ENCODE results near the gene SLC2A5.

The SLC2A5 gene

DNA sequence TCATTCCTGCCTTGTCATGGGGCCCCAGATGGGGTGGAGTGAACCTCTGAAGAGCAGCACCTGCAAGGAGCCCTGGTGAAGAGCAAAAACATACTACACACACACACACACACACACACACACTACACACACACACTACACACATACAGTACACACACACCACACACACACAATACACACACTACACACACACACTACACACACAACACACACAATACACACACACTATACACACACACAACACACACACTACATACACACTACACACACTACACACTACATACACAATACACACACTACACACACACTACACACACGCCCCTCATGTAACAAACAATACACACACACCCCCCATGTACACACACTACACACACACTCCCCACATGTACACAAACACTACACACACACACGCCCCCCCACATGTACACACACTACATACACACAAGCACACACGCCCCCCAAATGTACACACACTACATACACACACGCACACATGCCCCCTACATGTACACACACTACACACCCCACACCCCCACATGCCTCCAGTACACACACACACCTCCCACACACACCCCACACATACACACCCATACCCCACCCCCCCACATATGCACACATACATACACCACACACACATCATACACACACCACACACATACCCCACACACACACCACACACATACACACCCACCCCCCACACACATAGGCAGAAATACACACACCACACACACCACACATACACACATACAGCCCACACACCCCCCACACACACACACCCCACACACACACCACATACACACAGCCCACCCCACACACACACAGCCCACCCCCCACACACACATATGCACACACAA, 9.3 kb downstream of the SLC2A5 start:
- no peak for DNase-seq

DNA sequence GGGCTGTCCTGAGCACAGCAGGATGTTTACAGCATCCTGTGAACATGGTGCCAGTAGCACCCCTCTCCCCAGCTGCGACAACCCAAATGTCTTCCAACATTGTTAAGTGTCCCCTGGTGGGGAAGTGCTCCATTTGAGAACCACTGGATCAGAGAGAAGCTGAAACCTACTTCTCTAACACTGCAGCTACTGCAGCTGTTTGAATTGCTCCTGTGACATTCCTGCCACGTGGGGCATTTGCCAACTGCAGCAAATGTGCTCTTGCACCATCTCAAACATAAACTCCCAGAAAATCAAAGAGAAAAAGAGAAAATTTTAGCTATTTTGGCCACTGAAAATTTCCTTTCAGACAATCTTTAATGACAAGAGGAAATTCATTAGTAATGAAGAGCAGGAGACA, 11.0 kb downstream of the SLC2A5 start:
- DNase-seq, result no peak

DNA sequence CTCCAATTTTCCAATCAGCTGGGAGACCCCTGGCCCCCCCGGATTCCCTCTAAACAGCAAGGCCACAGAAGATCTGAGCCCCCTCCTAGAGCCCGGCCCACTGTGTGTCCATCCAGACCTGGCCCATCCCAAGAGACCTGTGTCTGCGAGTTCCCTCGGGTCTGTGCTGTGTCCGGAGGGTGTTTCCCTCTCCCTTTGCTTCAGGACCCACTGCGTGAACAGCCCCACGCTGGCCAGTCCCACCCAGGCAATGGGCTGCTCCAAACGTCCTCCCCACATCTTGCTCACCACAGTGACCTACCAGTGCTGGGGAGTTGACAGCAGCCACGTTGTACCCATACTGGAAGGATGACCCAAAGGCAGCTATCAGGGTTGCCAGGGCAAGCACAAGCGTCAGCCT, 11.6 kb downstream of the SLC2A5 start:
- no peak for DNase-seq

DNA sequence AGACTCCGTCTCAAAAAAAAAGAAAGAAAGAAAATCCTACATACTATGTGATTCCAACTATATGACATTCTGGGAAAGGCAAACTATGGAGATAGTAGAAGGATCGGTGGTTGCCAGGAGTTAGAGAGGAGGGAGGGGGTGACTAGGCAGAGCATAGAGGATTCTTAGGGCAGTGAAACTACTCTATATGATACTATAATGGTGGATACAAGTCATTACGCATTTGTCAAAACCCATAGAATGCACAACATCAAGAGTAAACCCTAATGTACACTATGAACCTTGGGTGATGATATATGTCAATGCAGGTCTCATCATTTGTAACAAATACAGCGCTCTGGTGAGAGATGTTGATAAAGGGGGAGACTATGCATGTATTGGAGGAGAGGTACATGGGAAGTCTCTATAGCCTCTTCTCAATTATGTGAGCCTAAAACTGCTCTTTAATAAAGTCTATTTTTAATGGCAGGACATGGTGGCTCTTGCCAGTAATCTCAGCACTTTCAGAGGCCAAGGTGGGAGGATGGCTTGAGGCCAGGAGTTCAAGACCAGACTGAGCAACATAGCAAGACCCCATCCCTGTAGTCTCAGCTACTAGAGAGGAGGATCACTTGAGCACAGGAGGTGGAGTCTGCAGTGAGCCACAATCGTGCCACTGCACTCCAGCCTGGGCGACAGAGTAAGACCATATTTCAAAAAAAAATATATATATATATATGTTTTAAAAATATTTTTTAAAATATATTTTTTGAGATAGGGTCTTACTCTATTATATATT, 17.0 kb downstream of the SLC2A5 start:
- no peak for DNase-seq

DNA sequence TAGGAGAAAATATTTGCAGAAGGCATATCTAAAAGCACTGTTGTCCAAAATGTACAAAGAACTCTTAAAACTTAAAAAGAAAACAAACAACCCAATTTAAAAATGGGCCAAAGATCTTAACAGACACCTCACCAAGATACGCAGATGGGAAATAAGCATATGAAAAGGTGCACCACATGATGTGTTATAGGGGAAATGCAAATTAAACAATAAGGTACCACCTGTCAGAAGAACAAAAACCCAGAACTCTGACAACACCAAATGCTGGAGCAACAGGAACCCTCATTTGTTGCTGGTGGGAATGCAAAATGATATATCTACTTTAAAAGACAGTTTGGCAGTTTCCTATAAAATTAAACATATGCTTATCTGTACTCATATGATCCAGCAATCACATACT, 18.1 kb downstream of the SLC2A5 start:
- DNase-seq, result no peak

DNA sequence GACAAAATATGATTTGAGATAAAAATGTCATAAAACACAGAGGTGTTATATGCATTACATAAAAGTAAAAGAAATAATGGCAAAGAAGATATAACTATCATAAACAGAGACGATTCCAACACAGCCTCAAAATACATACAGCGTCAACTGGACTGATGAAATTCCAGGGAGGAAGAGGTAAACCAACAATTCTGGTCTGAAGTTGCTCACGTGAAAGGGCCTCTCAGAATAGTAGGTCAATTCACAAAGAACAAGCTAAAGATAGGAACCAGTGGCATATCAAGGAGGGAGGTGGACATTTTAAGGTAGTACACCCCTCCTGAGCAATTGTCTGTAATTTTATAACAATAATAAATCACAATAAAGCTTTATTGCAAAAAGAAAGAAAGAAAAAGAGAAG, 18.6 kb downstream of the SLC2A5 start:
- no peak for DNase-seq

DNA sequence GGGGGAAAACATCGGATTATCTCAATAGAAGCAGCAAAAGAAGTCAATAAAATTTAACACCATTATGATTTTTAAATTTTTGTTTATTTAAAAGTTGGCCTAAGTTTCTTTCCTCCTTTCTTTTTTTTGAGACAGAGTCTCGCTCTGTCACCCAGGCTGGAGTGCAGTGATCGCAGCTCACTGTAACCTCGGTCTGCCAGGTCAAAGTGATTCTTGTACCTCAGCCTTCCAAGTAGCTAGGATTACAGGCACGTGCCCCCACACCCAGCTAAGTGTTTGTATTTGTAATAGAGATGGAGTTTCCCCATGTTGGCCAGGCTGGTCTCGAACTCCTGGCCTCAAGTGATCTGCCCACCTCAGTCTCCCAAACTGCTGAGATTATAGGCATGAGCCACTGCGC, 20.9 kb downstream of the SLC2A5 start:
- no peak for DNase-seq

DNA sequence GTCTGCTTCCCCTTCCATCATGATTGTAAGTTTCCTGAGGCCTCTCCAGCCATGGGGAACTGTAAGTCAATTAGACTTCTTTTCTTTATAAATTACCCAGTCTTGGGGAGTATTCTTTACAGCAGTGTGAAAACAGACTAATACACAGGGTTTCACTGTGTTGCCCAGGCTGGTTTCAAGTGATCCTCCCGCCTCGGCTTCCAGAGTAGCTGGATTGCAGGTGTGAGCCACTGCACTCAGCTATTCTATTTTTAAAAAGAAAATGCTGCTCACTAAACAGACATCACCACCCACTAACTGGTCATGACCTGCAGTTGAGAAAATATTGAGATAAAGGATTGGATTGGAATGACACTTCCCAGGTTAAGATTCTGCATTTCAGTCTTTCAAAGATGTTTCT, 22.4 kb downstream of the SLC2A5 start:
- DNase-seq, result no peak

DNA sequence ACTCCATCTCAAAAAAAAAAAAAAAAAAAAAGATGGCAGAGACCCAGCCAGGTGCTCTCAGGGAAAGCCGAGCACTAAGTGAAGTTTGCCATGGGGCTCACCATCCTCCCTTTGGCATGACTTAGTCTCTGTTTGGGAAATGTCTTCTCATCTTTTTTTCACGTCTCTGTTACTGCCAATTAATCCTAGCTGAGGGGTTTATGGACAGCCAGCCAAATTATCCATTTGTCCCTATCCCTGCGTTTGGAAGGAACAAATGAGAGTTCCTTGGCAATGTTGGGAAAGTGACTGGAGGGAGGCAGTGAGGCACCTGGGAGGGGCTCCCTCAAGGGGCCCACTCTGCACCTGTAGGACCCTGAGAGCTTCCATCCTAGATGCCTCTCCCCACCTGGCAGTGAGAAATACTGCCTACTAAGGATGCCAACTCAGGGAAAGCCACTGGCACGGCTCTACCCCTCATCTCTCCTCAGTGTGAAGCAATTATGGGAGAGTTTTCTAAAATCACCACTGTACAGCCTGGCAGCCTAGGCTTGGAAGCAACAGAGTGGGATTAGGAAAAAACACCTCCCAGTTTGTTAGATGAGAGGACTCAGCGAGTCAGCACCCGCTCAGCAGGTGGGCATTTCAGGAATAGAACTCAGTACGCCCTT, 23.4 kb downstream of the SLC2A5 start:
- DNase-seq, result no peak

DNA sequence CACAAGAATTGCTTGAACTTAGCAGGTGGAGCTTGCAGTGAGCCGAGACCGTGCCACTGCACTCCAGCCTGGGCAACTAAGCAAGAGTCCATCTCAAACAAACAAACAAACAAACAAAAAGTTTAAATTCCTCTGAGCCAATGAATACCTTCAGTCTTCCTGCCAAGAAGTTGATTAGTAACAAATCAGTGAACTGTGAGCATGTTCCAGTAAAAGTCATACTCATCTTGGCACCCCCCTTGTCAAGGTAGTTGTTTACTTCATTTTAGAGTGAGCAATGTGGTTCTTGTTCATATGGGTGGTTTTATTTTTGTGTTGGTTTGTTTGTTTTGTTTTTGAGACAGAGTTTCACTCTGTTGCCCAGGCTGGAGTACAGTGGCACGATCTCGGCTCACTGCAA, 25.2 kb downstream of the SLC2A5 start:
- no peak for DNase-seq

DNA sequence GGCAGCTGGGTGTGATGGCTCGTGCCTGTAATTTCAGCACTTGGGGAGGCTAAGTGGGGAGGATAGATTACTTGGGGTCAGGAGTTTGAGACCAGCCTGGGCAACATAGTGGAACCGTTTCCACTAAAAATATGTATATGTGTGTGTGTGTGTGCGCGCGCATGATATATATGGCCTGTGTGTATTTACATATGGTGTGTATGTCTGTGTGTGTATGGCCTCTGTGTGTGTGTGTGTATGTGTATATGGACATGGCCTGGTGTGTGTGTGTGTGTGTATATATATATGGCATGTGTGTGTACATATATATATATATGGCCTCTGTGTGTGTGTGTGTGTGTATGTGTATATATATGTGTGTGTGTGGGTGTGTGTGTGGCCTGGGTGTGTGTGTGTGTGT, 27.2 kb downstream of the SLC2A5 start:
- DNase-seq, result no peak

DNA sequence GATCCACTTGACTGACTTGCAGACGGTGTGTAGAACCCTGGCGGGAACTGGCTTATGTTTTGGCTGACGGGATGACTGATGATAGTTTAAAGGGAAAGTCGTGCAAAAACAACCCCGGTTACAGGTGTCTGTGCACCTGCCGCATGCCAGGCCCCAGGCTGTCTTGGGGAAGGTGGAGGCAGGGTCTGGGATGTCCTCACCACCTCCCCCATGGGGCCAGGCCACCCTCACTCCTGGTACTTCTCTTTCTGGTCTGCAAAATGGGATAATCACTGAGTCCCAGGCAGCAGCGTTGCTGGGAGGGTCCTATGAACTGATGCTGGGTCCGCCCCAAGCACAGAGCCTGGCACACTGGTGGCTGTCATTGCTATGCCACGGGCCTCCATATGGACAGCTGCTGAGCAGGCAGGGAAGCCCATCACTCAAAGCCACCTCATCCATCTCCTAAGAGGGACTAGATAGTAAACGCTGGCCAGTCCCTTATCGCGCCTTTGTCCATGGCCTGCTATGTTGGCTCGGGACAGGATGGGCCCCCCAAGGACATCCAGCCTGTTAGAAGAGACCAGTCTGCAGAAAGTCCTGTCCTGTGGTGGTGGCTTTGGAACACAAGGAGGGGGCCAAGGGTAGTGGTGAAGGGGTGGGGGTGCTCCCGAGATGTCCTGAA, 28.2 kb downstream of the SLC2A5 start:
- no peak for DNase-seq

DNA sequence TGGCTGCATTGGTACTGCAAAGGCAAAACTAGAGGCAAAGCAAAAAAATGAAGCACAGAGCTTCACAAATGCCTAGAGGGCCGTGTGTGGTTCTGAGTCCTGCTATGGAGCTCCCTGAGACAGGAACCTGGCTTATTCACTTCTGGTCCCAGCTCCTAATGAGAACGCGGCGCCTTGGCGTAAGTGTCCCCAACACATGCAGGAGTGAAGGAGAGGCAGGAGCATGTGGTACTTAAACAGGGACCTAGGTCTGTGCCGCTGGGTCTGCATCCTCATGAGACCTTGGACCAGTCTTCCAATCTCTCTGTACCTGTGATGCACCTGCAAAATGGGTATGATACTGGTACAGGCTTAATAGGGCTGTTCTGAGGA, 28.8 kb downstream of the SLC2A5 start:
- no peak for DNase-seq

DNA sequence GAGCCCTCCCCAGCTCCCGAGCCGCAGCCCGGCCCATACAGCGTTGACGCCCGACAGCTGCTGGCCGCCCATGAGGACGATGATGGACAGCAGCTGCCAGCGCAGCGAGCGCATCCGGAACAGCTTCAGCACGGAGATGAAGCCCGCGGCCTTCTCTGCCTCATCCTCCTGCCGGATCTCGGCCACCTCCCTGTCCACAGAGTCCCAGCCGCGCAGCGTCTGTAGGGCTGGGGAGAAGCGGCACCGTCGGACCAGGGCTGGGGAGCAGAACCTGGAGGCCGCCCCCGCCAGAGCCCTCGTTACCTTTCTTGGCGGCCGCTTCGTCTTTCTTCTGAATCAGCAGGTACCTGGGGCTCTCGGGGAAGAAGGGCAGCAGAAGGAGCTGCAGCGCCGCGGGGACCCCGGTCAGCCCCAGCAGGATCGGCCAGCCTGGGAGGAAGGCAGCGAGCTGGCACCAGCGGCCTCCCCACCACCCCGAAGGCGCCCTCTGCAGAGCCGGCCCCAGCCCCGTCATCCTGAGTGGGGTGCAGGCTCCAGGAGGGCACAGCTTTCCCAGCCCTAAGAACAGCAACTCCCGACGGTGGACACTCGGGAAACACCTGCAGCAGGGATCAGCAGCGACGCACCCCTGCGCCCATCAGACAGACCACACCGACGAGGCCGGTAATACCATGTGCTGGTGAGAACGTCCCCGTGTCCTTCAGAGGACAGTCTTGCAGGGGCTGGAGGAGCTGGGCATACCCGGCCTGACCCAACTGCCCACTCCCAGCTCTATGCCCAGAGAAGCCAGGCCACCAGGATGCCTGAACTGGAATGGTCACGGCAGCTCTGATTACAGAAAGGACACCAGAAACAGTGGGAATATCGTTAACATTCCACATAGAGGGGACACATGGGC, 29.4 kb downstream of the SLC2A5 start:
- no peak for DNase-seq

DNA sequence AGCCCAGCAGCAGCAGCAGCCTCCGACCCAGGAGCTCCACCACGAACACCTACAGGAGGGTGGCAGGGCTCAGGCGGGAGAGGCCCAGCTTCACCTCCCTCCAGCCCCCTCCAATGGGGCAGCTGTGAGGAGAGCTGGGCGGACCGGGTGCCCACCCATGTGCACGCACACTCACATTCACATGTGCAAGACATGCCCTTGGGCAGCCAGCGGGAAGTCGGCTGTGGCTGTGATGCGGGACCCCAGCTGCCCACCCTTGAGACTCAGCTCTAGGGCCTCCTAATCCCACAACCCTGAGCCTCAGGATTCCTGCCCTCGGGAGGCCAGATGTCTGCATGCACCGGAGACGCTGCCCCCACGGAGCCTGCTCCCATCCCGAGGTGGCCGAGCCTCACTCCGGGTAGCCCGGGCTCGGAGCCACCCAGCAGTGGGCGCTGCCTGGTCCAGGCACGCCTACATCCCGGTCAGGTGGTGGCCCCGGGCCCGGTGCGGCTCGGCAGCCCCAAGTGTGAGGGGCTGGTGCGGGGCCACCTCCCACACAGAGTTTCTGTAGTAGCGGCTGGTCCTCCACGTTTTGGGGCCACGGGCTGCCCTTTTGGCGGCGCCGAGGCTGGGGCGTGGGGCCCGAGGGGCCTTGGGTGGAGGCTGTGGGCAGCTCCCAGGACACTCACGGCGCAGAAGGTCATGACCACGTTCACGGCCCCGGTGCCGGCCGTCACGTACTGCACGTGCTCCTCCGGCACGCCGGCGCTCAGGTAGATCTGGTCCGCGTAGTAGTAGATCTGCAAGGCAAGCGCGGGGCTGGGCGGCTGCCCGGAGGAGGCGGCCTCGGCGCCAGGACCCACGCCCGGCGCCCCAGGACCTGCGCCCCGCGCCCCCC, 30.3 kb downstream of the SLC2A5 start:
- DNase-seq, result no peak

DNA sequence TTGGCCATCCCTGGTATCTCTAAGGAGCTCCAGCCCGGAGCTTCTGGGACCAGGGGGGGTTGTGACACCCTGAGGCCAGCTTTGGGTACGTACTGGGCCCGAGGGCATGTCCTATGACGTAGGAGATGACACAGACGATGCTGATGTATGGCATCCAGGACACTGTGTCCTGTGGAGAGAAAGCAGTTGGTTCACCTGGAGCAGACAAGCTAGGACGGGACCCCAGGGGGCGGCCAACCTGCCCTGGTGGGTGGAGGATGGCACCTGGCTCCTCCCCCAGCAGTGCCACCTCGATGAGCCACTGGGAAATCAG, 31.1 kb downstream of the SLC2A5 start:
- DNase-seq, result no peak

DNA sequence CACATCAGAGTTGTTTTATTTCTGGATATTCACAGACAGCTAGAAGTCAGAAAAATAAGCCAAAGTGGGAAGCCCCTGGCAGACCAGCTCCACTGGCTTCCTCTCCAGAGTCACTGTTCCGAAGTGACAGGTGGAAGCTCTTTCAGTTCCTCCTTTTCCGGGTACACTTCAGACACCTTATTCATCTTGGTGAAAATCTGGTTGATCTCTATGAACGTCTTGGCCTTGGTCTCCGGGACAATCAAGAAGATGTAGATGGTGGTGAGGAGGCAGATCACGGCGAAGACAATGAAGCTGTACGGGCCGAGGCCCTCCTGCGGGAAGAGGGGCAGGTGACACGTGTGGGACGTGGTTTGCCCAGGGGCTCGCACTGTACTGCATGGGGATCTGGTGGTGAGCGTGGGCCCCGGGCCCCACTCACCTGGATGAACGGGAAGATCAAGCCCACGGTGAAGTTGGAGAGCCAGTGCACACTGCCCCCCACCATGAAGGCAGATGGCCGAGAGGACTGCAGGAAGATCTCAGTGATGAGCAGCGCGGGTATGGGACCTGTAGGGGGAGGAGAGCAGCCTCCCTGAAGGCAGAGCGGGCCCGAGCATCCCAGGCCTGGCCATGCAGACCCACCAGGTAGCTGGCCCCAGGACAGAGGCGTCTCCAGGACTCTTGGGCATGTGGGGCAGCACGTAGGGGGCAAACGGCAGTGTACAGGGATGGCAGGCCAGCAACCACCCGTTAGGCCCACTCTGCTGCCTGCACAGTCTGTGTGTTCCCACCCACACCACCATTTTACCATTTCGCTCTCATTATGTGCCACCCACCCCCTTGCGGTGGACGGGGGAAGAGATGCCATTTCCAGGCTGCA, 31.7 kb downstream of the SLC2A5 start:
- no peak for DNase-seq

DNA sequence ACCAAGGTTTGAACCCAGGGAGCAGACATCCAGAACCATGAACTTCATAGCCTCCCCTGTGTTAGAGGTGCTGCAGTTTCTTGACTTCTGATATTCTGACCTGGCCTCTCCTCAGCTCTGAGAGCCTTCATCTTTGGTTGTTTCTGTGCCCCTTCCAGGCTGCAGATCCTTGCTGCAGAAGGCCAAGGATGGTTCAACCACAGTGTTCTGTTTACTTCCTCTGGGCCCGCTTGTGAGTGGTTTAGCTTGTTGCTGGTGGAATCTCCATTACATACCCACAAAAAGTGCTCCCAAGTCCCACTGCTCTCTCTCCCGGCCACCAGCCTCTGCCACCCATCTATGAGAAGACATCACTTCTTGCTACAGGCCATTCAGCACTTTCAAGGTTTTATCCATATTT, 34.2 kb downstream of the SLC2A5 start:
- no peak for DNase-seq

DNA sequence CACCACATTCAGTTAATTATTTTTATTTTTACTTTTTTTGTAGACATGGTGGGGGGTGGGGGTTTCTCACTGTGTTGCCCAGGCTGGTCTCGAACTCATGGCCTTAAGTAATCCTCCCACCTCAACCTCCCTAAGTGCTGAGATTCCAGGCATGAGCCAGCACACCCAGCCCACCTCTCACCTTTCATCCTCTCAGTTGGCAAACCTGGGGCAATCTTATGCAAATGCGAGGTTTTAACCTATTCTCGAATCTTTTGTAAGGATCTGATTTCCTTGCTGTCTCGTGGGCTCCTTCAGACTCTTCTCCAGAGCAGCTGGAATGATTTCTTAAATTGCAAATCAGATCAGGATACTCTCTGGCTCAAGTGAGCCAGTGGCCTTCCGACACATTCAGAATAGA, 36.1 kb downstream of the SLC2A5 start:
- no peak for DNase-seq

DNA sequence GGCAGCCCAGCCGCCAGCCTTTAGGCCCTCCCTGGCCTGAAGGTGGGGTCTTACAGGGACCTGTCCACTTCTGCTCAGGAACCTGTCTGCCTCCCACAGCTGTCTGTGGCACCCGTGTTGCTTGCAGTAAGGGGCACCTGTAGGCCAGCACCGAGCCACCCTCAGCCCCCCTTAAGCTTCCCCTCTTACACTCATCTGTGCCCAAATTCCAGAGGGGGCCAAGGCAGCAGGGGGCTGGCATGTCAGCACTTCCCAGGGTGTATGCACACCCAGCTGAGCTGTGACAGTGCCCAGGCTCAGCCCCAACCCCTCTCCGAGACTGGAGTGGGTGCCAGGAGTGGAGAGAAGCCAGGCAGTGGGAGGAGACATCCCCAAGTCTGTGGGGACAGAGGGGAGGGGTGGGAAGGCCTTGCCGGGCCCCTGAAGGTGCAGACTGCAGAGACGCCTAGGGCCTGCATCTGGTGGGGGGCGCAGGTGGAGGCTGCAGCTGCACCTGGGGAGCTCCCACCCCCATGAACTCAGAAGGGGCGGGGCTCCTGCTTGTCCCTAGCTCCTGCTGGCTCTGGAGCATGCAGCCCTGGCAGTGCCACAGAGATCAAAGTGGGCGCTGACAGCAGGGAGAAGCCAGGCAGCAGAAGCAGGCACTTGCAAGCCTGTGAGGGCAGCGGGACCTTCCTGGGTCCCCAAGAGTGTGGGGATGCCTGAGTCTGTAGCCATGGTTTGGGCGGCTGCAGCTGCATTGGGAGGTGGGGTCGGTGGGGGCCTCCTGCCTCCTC, 37.8 kb downstream of the SLC2A5 start:
- DNase-seq, result no peak

All from HCEC 1CT (cell line).